IPS-NIHi7 (cell line): Measurements from ENCODE around the gene IRX6.

Experiments used
- DNase-seq: peaks from one replicate; pipeline ENCODE4 v3.0.0; 2012; ENCODE audit warnings: mixed read lengths; ENCODE audit errors: extremely low spot score

IRX6 gene

DNA sequence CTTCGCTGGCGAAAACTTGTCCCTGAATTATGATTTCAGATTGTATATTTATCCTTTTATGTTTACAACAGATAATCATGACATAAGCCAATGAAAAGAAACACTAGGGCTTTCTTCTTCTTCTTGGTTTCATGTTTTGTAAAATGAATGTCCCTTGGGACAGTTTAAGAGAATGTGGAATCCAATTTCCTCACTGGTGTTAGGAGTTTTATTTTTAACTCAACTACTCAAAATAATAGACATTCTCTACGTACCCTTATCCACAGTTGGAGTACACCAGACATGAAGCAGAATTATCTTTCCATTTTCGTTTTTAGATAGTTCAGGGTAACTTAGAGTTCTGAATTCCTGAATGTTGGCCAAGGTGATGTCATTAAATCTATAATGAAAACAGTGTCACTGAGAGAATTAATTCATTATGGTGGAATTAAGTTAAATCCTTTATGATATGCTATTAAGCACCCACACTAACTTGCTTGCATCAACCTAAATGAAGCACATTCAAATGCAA lies 43.4 kb downstream of the IRX6 start:
- DNase-seq, result no peak

DNA sequence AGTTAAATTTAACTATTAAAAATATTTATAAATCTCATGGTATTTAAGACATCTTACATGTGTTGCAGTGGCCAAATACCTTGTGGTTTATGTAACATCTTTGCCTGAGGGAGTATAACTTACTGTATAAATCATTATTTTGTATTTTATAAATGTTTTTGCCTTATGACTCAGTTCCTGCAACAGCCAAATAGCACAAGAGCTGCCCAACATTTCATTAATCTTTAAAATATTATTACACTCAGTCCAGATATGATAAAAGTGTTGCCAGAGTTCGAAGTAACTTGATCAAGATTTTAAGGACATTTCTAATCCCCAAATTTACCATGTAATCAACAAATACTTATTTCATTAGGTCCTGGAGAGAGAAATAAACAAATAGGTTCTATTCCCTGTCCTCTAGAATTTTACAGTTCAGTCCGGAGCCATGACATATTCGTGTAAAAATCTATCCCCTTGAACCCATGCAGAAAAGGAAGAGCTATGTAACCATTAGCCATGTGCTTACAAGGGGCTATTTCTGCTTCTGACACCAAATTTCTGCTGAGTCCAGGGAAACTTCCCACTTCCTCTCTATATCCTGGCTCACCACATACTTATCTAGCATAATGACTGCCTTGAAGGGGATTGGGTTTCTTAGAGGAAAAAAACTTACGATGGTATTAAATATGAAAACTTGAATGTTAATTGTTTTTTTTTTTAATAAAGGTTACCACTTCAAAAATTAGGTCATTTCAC lies 44.0 kb downstream of the IRX6 start:
- DNase-seq, result no peak

- DNase-seq, result no peak
Observed at GRCh38 chr16:55369151-55369550, 45.1 kb downstream of the IRX6 start.

DNA sequence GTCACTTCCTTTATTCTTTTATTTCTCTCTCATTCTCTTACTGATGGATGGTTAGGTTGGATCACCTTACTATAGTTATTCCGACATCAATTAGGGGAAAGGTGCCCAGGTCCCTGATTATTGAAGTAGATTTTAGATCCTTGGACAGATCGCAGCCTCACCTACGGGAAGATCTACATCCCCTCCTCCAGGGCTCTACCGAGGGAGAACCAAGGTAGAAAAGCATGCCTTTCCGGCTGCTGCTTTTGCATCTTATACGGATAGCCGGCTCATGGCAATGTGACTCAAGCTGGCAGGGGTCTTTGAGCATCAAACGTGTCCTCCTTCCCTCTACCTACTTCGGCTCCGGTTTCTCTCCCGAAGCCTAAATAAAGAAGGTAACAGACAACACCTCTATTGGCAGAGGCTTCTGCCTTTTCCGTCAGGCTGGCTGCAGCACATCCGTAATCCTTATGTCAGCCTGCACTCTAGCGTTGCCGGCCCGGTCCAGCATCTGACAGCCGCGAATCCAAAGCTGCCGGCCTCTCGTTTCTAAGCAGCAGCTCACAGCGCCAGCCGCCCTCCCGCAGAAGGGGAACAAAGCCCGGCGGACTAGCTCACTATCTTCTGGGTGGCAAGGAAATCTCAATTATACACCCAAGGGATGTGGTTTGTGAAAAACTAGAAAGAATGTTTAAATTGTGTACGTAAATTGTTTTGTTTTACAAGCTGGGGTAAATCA lies 46.9 kb downstream of the IRX6 start:
- peak; percentile 85 for DNase-seq

- DNase-seq, result no peak
Observed at GRCh38 chr16:55372792-55373488, 48.9 kb downstream of the IRX6 start.

GRCh38 chr16:55373489-55373832 lies 49.5 kb downstream of the IRX6 start:
- DNase-seq, result no peak

GRCh38 chr16:55376045-55376444 lies 52.0 kb downstream of the IRX6 start:
- no peak for DNase-seq

DNA sequence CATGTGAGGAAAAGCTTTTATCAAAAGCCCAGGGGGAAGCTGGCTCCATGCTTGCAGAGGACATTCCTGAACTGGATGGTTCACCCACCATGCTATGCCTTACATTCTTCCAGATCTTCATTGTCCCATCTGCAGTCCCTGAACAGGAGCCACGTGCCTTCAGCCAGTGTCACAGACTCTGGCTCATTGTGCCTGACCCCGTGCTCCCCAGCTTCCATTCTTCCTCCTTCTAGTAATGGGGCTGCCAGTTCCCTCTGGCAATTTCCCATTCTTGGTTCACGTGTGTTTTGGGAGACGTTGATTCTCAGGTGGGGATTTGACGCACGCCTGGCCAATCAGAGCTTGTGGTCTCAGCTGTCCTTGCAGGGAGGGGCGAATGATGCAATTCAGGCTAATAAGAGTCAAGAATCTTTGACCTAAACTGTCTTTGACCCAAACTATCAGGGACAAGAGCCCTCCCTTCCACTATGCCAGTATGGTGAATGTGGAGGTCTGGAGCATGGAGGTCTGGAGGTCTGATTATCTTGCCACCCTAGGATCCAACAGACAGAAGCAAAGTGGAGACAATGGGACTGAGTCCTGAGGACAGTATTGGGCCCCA lies 52.7 kb downstream of the IRX6 start:
- no peak for DNase-seq

GRCh38 chr16:55377840-55378239 lies 53.8 kb downstream of the IRX6 start:
- DNase-seq, result no peak

- no peak for DNase-seq
Observed at GRCh38 chr16:55378616-55379015, 54.6 kb downstream of the IRX6 start.

- no peak for DNase-seq
Observed at GRCh38 chr16:55379371-55379770, 55.4 kb downstream of the IRX6 start.

DNA sequence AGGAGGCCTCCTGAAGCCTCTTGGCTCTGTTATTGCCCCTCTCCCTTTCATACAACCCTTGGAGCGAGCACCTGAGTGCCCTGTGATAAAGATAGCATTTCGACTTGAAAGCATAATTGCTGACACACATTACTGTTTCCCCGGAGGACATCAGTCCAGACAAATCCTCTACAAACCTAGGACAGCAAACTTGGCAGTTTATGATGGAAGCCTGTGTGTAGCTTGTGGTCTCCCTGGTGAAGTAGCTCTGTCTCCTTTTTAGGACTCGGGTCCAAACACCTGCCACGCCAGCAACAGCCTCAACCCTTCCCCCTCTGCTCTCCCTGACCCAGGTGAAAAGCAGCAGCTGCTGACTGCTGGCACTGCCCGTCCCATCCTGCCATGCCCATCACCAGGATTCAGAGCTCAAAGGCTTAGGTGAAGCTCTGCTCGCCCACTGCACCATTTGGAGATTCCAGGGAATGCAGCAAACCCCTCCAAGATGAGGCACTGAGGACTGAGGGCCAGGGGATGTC lies 55.9 kb downstream of the IRX6 start:
- DNase-seq, result no peak
